ENCODE data around the gene C1orf198.
"Not testable (repeated sequence)": the region's sequence is repeated elsewhere in the genome, so short reads cannot be mapped to it uniquely, and the experiment has no call there.

The C1orf198 gene

DNA sequence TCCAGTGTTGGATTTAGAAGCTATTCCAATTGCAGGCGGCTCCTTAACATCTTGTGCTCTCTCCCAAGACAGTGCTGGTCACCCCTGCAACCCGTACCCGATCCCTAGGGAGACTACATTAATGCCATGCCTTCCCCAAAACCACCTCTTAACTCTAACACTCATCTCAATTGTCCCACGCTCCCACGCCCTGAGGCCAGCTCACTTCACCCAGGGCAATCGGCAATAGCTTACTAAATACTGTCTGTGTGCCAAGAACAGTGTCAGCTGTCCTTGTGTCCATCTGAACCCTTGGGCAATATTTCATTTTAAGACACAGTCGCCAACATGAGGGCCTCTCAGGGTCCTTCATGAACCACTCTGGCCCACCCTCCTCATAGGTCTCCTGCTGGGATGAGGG lies 13.9 kb downstream of the C1orf198 start:
- TF ChIP-seq, protein P1, sequence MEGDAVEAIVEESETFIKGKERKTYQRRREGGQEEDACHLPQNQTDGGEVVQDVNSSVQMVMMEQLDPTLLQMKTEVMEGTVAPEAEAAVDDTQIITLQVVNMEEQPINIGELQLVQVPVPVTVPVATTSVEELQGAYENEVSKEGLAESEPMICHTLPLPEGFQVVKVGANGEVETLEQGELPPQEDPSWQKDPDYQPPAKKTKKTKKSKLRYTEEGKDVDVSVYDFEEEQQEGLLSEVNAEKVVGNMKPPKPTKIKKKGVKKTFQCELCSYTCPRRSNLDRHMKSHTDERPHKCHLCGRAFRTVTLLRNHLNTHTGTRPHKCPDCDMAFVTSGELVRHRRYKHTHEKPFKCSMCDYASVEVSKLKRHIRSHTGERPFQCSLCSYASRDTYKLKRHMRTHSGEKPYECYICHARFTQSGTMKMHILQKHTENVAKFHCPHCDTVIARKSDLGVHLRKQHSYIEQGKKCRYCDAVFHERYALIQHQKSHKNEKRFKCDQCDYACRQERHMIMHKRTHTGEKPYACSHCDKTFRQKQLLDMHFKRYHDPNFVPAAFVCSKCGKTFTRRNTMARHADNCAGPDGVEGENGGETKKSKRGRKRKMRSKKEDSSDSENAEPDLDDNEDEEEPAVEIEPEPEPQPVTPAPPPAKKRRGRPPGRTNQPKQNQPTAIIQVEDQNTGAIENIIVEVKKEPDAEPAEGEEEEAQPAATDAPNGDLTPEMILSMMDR (conservative IDR thresholded peaks at IDR 0.05): no peak
- no peak for TF ChIP-seq ZFX (IDR thresholded peaks at IDR 0.05)
- no peak overlapping the region for H3K27ac ChIP-seq

DNA sequence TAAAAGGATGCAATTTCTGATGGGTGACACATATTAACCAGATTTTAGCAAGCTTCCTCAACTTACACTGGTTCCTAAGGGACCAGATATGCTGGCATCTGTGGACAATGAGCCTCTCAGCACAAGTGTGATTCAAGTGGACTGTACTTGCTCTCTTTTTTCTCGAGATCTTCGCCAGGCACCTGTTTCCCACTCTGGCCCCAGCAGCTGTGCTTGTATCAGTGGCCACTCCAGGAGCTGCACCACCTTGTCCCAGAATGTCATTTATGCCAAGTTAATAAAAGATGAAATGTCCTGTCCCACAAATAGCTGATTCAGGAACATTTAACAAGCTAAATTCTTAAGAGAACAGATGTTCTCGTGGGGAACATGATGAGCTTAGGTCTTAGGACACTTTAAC lies 14.6 kb downstream of the C1orf198 start:
- no peak for TF ChIP-seq ZFX (IDR thresholded peaks at IDR 0.05)
- TF ChIP-seq, protein P1 (conservative IDR thresholded peaks at IDR 0.05): no peak
- no peak overlapping the region for H3K27ac ChIP-seq

DNA sequence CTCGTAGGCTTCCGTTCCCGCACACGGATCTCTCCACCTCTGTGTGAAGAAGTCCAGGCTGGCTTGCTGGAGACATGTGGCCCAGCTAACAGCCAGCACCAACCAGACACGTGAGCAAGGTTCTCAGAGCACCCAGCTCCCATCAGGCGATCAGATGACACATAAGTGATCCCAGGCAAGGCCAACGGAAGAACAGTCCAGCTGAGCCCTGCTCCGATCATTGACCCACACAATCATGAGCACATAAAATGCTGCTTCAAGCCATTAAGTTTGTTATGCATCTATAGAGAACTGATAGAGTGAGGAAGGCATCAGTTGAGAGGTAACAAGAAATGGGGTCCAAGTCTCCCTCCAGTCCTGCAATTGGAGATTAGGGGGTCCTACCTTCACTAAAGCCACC lies 15.4 kb downstream of the C1orf198 start:
- H3K27ac ChIP-seq: no peak overlapping the region
- TF ChIP-seq, protein P1 (conservative IDR thresholded peaks at IDR 0.05): no peak
- TF ChIP-seq ZFX (IDR thresholded peaks at IDR 0.05): no peak

DNA sequence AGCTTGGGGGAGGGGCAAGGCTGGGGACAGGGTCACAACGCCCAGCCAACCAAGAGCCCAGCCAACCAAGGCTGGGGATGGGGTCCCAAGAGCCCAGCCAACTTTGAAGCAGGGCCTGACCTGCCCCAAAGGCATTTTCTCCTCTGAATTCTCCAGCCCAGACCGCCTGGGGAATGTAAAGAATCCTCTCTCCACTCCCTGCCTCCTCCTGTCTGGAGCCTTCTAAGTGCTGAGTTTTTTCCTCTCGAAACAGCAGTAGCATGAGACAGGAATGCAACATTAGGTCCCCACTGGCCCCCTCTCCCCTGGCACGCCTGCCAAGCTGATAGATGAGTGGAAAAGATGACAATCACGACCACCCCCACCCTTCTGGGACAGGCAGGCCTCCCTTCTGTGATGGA lies 17.0 kb downstream of the C1orf198 start:
- H3K27ac ChIP-seq: no peak overlapping the region
- TF ChIP-seq, protein P1 (conservative IDR thresholded peaks at IDR 0.05): no peak
- no peak for TF ChIP-seq ZFX (IDR thresholded peaks at IDR 0.05)

DNA sequence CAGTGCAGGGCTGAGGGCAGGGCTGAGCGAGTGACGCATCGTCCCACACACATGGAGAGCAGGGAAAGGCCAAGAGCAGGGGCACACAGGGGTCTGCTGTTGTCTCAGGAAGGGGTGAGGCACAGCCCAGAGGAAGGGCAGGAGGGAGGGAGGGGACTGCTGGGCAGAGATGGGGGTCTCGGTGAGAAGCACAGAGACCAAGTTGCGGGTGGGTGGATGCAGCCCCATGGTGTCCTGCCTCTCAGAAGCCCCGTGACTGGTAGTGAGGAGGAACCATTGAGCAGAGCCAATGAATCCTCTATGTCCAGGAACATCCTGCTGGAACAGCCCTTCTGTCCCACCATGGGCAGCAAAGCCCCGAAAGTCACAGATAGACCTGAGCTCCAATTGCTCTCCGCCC lies 17.8 kb downstream of the C1orf198 start:
- TF ChIP-seq, protein P1 (conservative IDR thresholded peaks at IDR 0.05): no peak
- no peak for TF ChIP-seq ZFX (IDR thresholded peaks at IDR 0.05)
- H3K27ac ChIP-seq: peak overlapping the region; percentile 6; the same call in 1 of the 2 replicates

DNA sequence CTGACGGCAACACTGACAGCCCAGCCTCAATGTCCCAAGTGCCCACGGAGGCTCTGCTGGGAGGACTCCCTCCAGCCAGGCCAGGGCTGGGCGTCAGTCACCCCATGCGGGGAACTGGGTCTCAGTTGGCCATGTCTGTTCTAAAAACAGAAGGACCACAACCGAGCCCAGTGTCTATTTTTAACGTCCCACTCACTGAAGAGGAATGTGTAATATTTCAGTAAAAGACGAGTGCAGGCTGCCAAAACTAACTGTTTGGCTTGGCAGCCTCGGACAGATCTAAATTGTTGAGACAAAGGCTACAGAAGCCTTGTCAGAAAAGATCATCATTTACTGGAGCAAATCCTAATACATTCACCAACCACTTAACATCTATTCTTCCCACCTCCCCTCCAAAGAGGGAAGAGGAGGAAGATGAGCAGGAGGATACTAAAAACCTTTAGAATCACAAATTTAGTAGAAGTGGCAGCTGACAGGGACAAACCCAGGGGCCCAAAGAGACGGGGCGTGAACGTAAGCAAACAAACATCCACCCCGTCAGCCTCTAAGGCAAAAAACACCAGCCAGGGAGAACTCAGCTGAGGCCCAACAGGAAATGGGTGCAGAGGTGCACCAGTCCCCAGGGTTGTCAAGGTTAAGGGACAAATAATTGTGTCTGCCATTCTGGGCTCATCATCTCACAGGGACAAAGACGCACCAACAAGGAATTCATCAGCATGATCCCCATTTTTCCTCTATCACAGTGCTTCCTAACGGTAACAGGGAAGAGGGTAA lies 18.7 kb downstream of the C1orf198 start:
- peak overlapping the region; percentile 6 for H3K27ac ChIP-seq

DNA sequence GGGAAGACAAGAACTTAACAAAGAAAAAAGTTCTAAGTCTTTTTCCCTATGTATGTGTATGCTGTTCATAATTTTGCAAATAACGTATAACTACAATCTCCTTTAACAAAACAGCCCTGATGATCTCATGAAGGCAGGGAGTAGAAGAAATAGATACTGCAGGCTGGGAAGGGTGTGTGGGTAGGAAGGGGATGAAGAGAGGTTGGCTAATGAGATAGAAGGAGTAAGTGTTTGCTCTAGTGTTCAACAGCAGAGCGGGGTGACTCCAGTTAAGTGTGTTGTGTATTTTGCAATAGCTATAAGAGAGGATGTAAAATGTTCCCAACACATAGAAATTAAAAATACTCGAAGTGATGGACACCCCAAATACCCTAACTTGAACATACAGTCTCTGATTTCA lies 20.1 kb downstream of the C1orf198 start:
- no peak overlapping the region for H3K27ac ChIP-seq

More for the DNA sequence above, 18.7 kb downstream of the C1orf198 start:
- TF ChIP-seq, protein P1 (conservative IDR thresholded peaks at IDR 0.05): no peak
- TF ChIP-seq ZFX (IDR thresholded peaks at IDR 0.05): no peak

DNA sequence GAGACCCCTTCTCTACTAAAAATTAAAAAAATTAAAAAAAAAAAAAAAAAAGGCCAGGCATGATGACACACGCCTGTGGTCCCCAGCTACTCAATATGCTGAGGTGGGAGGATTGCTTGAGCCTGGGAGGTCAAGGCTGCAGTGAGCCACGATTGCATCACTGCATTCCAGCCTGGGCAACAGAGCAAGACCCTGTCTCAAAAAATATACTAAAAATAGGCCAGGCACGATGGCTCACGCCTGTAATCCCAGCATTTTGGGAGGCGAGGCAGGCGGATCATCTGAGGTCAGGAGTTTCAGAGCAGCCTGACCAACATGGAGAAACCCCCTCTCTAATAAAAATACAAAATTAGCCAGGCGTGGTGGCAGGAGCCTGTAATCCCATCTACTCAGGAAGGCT lies 23.1 kb downstream of the C1orf198 start:
- H3K27ac ChIP-seq: not testable (repeated sequence)

More for the DNA sequence above, 20.1 kb downstream of the C1orf198 start:
- TF ChIP-seq, protein P1 (conservative IDR thresholded peaks at IDR 0.05): no peak
- no peak for TF ChIP-seq ZFX (IDR thresholded peaks at IDR 0.05)

Measured in C4-2B (cell line).